Fibroblast of lung (primary cell): ENCODE data around the gene MAEA. TPM values are rescaled to one million over a fixed set of nuclear protein-coding genes. Genes with fewer than 3 reads are reported as not detected.

Source experiments
- DNase-seq, 2 donors: peaks; one replicate each; pipeline versions ENCODE4 v3.0.0 to v3.0.0-alpha.2; 2010; ENCODE audit warnings: low read depth in 2 of 2
- H2AFZ ChIP-seq: 2 replicates; pipeline ENCODE4 v1.5.1; 2012; ENCODE audit warnings: low read length, control low read depth, inconsistent platforms
- H3K27ac ChIP-seq: 2 replicates; pipeline ENCODE4 v1.5.1; 2011; ENCODE audit warnings: low read length, control low read depth; ENCODE audit not compliant: insufficient read depth
- H3K27me3 ChIP-seq: 2 replicates; pipeline ENCODE4 v1.5.1; 2011; ENCODE audit warnings: mild to moderate bottlenecking, low read length; ENCODE audit not compliant: control insufficient read depth, insufficient read depth
- H3K36me3 ChIP-seq: 2 replicates; pipeline ENCODE4 v1.5.1; 2011; ENCODE audit warnings: low read length; ENCODE audit not compliant: control insufficient read depth, insufficient read depth
- H3K4me1 ChIP-seq: 2 replicates; pipeline ENCODE4 v1.5.1; 2011; ENCODE audit warnings: low read length; ENCODE audit not compliant: control insufficient read depth, insufficient read depth; ENCODE audit errors: extremely low read depth
- H3K4me2 ChIP-seq: 2 replicates; pipeline ENCODE4 v1.5.1; 2011; ENCODE audit warnings: low read length, control low read depth; ENCODE audit not compliant: insufficient read depth; ENCODE audit errors: extremely low read depth
- H3K4me3 ChIP-seq, 4 experiments: fragments of 200-600 bp in 1 of 4; sonication (generic) in 1 of 4; replicated peaks in 1 of 4; 2 replicates each; pipeline ENCODE4 v1.5.1; 2011 to 2016; ENCODE audit warnings: low read length in 4 of 4, low read depth in 3 of 4, mild to moderate bottlenecking in 3 of 4, control low read depth in 2 of 4, inconsistent platforms in 1 of 4, mixed read lengths in 1 of 4; ENCODE audit not compliant: insufficient read depth in 1 of 4; ENCODE audit errors: control extremely low read depth in 1 of 4
- H3K79me2 ChIP-seq: 2 replicates; pipeline ENCODE4 v1.5.1; 2012; ENCODE audit warnings: mild to moderate bottlenecking, low read length, inconsistent platforms; ENCODE audit not compliant: control insufficient read depth, insufficient read depth
- H3K9ac ChIP-seq: 2 replicates; pipeline ENCODE4 v1.5.1; 2011; ENCODE audit warnings: mild to moderate bottlenecking, low read length, control low read depth; ENCODE audit not compliant: insufficient read depth
- H3K9me3 ChIP-seq: 2 replicates; pipeline ENCODE4 v1.5.1; 2012; ENCODE audit warnings: low read depth, low read length; ENCODE audit not compliant: control insufficient read depth, insufficient read depth
- H4K20me1 ChIP-seq: 2 replicates; pipeline ENCODE4 v1.5.1; 2011; ENCODE audit warnings: low read length; ENCODE audit not compliant: control insufficient read depth, insufficient read depth; ENCODE audit errors: extremely low read depth
- CTCF ChIP-seq, 2 donors: IDR thresholded peaks in 1 of 2; conservative IDR thresholded peaks in 1 of 2; 1 replicate in 1 of 2; 2 replicates in 1 of 2; pipeline ENCODE4 v1.5.1; 2011 to 2012; ENCODE audit warnings: low read length in 2 of 2, control low read depth in 1 of 2, inconsistent platforms in 1 of 2, low read depth in 1 of 2, mild to moderate bottlenecking in 1 of 2
- EZH2 ChIP-seq: IDR thresholded peaks from 2 replicates; pipeline ENCODE4 v1.5.1; 2012; ENCODE audit warnings: low read length, control low read depth, mild to moderate bottlenecking; ENCODE audit errors: missing control alignments
- polyA minus RNA-seq: library from RNA; depleted of rRNA, polyadenylated mRNA; stranded (reverse); fragments of >200 nt; gene quantifications from 2 replicates; pipeline ENCODE4 v1.2.3, GENCODE V29; 2011; ENCODE audit warnings: low replicate concordance
- polyA plus RNA-seq, 2 donors: library from polyadenylated mRNA; depleted of rRNA in 1 of 2; stranded (reverse) in 1 of 2; unstranded in 1 of 2; fragments of >200 nt; gene quantifications; 2 replicates each; pipeline ENCODE4 v1.2.1, GENCODE V29; 2011 to 2012; ENCODE audit warnings: missing spikeins in 1 of 2
- total RNA-seq: library from RNA; depleted of rRNA; stranded (reverse); fragments of >200 nt; gene quantifications from 2 replicates; pipeline ENCODE4 v1.2.1, GENCODE V29; 2014

Gene MAEA
- total RNA-seq (37.2 and 44.3 TPM in 2 replicates), polyA plus RNA-seq (53.8 and 59.5 TPM in 2 replicates), polyA minus RNA-seq (55.9 and 75.0 TPM in 2 replicates)
- polyA plus RNA-seq (2012): 49.3 and 67.4 TPM in 2 replicates

DNA sequence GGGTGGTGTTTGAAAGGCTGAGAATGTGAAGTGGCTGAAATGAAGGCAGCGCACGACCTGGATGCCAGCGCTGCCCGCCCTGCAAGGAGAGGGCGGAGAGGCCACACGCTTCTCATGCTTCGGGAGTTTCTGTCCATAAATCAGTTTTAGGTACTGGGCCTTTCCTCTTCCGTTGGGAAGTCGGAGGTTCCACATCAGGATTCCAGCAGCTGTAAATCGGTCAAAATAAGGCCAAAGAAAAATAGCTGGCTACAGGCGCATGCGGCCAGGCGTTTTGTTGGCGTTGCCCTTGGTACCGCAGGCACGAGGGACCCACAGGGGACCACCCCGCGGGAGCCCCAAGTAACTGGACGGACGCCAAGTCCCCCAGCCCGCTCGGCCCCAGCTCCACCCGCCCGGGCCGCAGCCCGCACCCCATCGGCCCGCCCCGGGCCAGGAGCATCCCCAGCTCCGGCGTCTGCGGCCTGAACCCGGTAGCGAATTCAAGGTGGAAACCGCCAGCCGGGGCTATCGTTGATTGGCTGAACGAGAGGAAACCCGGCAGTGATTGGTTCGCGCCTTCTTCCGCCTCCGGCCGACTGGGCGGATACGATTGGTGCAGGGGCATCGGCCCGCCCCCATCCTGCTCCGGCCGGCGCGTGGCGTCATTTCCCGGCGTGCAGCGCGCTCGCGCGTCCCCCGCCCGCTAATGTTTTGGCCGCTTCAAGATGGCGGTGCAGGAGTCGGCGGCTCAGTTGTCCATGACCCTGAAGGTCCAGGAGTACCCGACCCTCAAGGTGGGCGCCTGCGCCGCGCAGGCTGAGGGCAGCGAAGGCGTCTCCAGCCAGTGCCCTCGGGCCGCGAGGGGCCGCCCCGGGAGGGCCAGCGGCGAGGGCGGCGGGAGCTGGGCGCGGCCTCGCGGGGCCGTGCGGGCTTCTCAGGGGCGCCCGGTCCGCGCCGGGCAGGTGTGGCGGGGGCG is at the start of gene MAEA:
MAEA (plus strand) TSS at position 685 of the 958 bp plus-strand sequence; CDS start at position 708, 23 bp downstream.
- TF ChIP-seq CTCF (conservative IDR thresholded peaks at IDR 0.05 in 1 of 2, IDR thresholded peaks at IDR 0.05 in 1 of 2; ENCODE audit: low read depth in 1 of 2, low read length in 2 of 2) (no peak), EZH2 (no peak)
- peak; percentile 95 for DNase-seq
- Histone ChIP-seq H3K9ac (peak within 1 kb of the TSS; percentile 88), H3K27me3 (no peaks in the 10 kb centered on the region), H3K4me2 (peak within 1 kb of the TSS; percentile 98), H3K79me2 (peaks cover 45% of the 10 kb centered on the region), H3K4me3 (peak within 1 kb of the TSS; percentile 84 to 93 (median 90)), H3K9me3 (no peaks in the 10 kb centered on the region), H3K27ac (peak within 1 kb of the TSS; percentile 74), H3K36me3 (peaks cover 3% of the 10 kb centered on the region), H4K20me1 (no peaks in the 10 kb centered on the region), H2AFZ (peak within 1 kb of the TSS; percentile 89), H3K4me1 (peaks cover 7% of the 10 kb centered on the region)

DNA sequence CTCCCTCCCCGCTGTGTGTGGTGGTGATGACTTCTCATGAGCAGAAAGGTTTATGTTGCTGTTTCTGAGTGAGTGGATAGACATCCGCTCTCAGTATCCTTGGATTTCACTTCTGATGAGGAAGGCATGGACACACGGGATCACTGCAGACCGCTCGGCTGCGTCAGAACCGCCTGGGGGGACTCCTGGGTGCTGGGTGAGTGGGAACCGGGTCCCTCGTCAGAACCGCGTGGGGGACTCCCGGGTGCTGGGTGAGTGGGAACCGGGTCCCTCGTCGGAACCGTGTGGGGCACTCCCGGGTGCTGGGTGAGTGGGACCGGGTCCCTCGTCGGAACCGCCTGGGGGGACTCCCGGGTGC is 49.8 kb upstream of the MAEA start:
- Histone ChIP-seq H3K9ac (no peak overlapping the region), H3K27me3 (no peaks in the 10 kb centered on the region), H3K79me2 (peaks cover 77% of the 10 kb centered on the region), H2AFZ (no peak overlapping the region), H3K4me3 (no peak overlapping the region), H3K9me3 (no peaks in the 10 kb centered on the region), H3K36me3 (peaks cover 43% of the 10 kb centered on the region), H3K27ac (no peak overlapping the region), H3K4me2 (no peak overlapping the region), H4K20me1 (no peaks in the 10 kb centered on the region), H3K4me1 (peaks cover 5% of the 10 kb centered on the region)
- TF ChIP-seq EZH2: no peak
- TF ChIP-seq CTCF (conservative IDR thresholded peaks at IDR 0.05 in 1 of 2, IDR thresholded peaks at IDR 0.05 in 1 of 2; ENCODE audit: low read depth in 1 of 2, low read length in 2 of 2): no peak
- DNase-seq: no peak

DNA sequence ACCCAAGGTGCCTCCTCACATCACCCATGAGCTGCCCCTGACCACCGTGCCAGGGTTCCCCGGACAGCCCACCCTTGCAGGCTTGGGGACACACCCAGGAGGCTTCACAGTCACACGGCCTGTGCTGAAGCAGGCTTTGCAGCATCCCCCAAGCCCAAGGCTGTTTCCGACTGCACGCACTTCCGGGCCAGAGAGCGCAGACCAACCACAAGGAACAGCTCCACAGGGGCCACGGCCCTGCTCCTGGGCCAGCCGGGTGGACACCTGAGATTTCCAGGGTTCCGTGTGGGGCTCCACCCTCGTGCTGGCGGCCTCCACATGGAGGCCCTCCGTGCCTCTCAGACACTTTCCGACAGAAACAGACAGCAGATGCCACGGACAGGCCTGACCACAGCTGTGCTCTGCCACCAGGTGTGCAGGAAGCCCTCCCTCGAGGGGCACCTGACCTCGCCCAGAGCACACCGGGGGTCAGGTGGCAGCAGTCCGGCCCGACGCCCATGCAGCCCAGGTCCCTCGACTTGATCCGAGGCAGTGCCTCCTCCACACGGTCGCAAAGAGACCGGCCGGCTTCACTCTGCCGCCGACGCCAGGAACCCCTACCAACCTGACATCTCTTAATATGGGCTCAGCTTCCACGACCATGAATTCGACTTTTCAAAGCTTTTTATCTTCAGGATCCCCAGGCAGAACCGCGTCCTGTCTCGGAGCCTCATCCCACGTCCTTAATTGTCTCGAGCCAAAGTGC is 48.8 kb upstream of the MAEA start:
- TF ChIP-seq CTCF (conservative IDR thresholded peaks at IDR 0.05 in 1 of 2, IDR thresholded peaks at IDR 0.05 in 1 of 2; ENCODE audit: low read depth in 1 of 2, low read length in 2 of 2) (no peak), EZH2 (no peak)
- Histone ChIP-seq H3K4me3 (no peak overlapping the region), H3K27ac (no peak overlapping the region), H3K9me3 (no peaks in the 10 kb centered on the region), H3K4me2 (no peak overlapping the region), H4K20me1 (no peaks in the 10 kb centered on the region), H3K36me3 (peaks cover 35% of the 10 kb centered on the region), H3K9ac (no peak overlapping the region), H3K79me2 (peaks cover 80% of the 10 kb centered on the region), H2AFZ (no peak overlapping the region), H3K27me3 (no peaks in the 10 kb centered on the region), H3K4me1 (peaks cover 5% of the 10 kb centered on the region)
- no peak for DNase-seq
